Body of pancreas (tissue), 4 donors: ENCODE data around the gene TCF12.

Source experiments
- CTCF ChIP-seq, 7 experiments: fragments of 450-650 bp in 4 of 7; fragments of 200-600 bp in 3 of 7; sonication (generic) in 3 of 7; IDR thresholded peaks; one replicate each; pipeline ENCODE4 v1.5.1; 2016 to 2019; ENCODE audit warnings: antibody characterized with exemption in 7 of 7
- POLR2A ChIP-seq, 3 donors: fragments of 450-650 bp; IDR thresholded peaks; one replicate each; pipeline ENCODE4 v1.6.1; 2016; ENCODE audit warnings: antibody characterized with exemption in 3 of 3, mild to moderate bottlenecking in 2 of 3

- no peak for TF ChIP-seq POLR2A (IDR thresholded peaks at IDR 0.05)
- no peak for TF ChIP-seq CTCF (IDR thresholded peaks at IDR 0.05)
Observed at GRCh38 chr15:57297630-57298029, 379.2 kb downstream of the TCF12 start.
